ENCODE data around the gene PARVG. TPM values are rescaled to one million over a fixed set of nuclear protein-coding genes. Genes with fewer than 3 reads are reported as not detected.

The PARVG gene
- total RNA-seq, 3 donors from 2014 or later: 5.8 to 9.7 (median 8.1) TPM

DNA sequence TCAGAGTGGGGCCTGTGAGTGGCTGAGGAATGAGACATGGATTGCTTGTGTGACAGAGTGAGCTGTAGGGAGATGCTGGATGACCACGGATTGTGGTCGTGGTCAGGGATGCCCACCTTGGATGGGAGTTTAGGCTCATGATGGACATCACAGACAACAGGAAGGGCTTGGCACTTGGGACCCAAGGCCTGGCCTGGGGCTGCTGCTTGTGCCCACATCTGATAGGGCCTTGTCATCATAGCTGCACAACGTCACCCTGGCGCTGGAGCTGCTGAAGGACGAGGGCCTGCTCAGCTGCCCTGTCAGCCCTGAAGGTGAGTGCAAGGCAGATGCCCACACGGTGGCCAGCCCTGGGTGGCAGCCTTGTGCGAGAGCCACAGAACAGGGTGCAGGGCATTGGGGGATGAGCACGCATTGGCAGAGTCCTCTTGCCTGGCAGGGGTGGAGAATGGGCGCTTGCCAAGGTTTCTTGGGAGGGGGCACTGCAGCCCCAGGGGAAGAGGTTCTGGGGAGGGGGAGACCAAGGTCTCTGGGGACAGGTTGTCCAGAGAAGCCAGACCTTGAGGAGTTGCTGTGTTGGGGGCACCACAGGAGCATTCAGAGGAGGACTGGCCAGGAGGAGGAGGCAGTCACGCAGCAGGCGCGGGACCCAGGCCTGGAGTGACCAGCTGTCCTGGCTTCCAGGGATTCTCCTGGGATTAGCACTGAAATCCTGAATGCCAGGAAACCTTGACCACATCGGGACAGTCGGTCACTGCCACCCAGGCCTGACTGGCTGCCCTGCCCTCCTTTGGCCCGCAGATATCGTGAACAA, 25.0 kb downstream of the PARVG start:
- DNase-seq (no peak), ATAC-seq (no peak)
- TF ChIP-seq CTCF (IDR thresholded peaks at IDR 0.05): no peak
- Histone ChIP-seq H3K4me3 (no peak overlapping the region), H3K36me3 (ENCODE audit: low read depth) (no peaks in the 10 kb centered on the region), H3K4me1 (ENCODE audit: low read depth) (no peaks in the 10 kb centered on the region), H3K9me3 (peaks cover 2% of the 10 kb centered on the region)
- intact Hi-C loops (cut with DNase I, micrococcal nuclease): no loop called here

- no peak for ATAC-seq
Observed at GRCh38 chr22:44206330-44206645, 25.6 kb downstream of the PARVG start.

GRCh38 chr22:44206696-44207095, 26.0 kb downstream of the PARVG start:
- peak in 1 of 3 donors; percentile 37 for DNase-seq
- no peaks in the 10 kb centered on the region for H3K4me1 ChIP-seq (ENCODE audit: low read depth)
- intact Hi-C loops (cut with DNase I, micrococcal nuclease): no loop called here
- no peak overlapping the region for H3K4me3 ChIP-seq
- ATAC-seq: no peak
- no peaks in the 10 kb centered on the region for H3K36me3 ChIP-seq (ENCODE audit: low read depth)
- H3K9me3 ChIP-seq: peaks cover 2% of the 10 kb centered on the region
- TF ChIP-seq CTCF (IDR thresholded peaks at IDR 0.05): no peak

More at GRCh38 chr22:44206330-44206645, 25.6 kb downstream of the PARVG start:
- Histone ChIP-seq H3K4me3 (no peak overlapping the region), H3K36me3 (ENCODE audit: low read depth) (no peaks in the 10 kb centered on the region), H3K9me3 (peaks cover 2% of the 10 kb centered on the region), H3K4me1 (ENCODE audit: low read depth) (no peaks in the 10 kb centered on the region)
- intact Hi-C loops (cut with DNase I, micrococcal nuclease): no loop called here
- no peak for TF ChIP-seq CTCF (IDR thresholded peaks at IDR 0.05)
- no peak for DNase-seq

- no peak for TF ChIP-seq CTCF (IDR thresholded peaks at IDR 0.05)
- Histone ChIP-seq H3K4me1 (ENCODE audit: low read depth) (no peaks in the 10 kb centered on the region), H3K36me3 (ENCODE audit: low read depth) (no peaks in the 10 kb centered on the region), H3K4me3 (no peak overlapping the region), H3K9me3 (peaks cover 2% of the 10 kb centered on the region)
- intact Hi-C loops (cut with DNase I, micrococcal nuclease): no loop called here
- no peak for ATAC-seq
- DNase-seq: peak in 1 of 3 donors; percentile 36
Observed at GRCh38 chr22:44207173-44207980, 26.7 kb downstream of the PARVG start.

DNA sequence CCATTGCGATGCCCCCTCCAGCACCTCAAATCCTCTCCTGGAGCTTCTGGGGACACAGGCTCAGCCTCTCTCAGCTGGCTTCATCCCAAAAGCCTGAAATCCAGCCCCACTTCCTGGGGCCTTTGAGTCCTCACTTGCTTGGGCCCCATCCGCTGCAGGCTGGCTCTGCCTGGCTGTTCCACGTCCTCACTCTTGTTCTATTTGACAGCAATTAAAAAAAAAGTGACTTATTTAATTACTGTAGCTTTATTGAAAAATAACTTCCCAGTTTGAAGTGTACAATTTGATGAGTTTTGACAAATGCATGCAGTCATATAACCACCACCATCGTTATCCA, 27.2 kb downstream of the PARVG start:
- DNase-seq (no peak), ATAC-seq (no peak)
- intact Hi-C loops (cut with DNase I, micrococcal nuclease): no loop called here
- no peaks in the 10 kb centered on the region for H3K36me3 ChIP-seq (ENCODE audit: low read depth)
- peaks cover 2% of the 10 kb centered on the region for H3K9me3 ChIP-seq
- no peaks in the 10 kb centered on the region for H3K4me1 ChIP-seq (ENCODE audit: low read depth)
- TF ChIP-seq CTCF (IDR thresholded peaks at IDR 0.05): no peak
- H3K4me3 ChIP-seq: no peak overlapping the region
